CD4-positive, alpha-beta T cell treated with Interleukin-12 subunit alpha and Interleukin-12 subunit beta, for 1 hour (primary cell): ENCODE measurements around the gene RPRD1A.
"Not testable (repeated sequence)": the region's sequence is repeated elsewhere in the genome, so short reads cannot be mapped to it uniquely, and the experiment has no call there.

Experiments used
- DNase-seq: peaks from one replicate; pipeline ENCODE4 v3.0.0-alpha.2; 2020

The RPRD1A gene

GRCh38 chr18:36023336-36023735 is 44.0 kb downstream of the RPRD1A start:
- no peak for DNase-seq

GRCh38 chr18:36020174-36020711 is 47.1 kb downstream of the RPRD1A start:
- DNase-seq: no peak

- DNase-seq: no peak
Observed at GRCh38 chr18:36017232-36017631, 50.1 kb downstream of the RPRD1A start.

GRCh38 chr18:36015629-36016028 is 51.7 kb downstream of the RPRD1A start:
- DNase-seq: no peak

- no peak for DNase-seq
Observed at GRCh38 chr18:36012891-36013290, 54.5 kb downstream of the RPRD1A start.

- no peak for DNase-seq
Observed at GRCh38 chr18:36009214-36009613, 58.1 kb downstream of the RPRD1A start.

GRCh38 chr18:36006997-36007396 is 60.4 kb downstream of the RPRD1A start:
- no peak for DNase-seq

- no peak for DNase-seq
Observed at GRCh38 chr18:35999925-36000324, 67.4 kb downstream of the RPRD1A start.

GRCh38 chr18:35998967-35999366 is 68.4 kb downstream of the RPRD1A start:
- DNase-seq: no peak

GRCh38 chr18:35993013-35993412 is 74.3 kb downstream of the RPRD1A start:
- no peak for DNase-seq

- DNase-seq: no peak
Observed at GRCh38 chr18:35991696-35992095, 75.7 kb downstream of the RPRD1A start.

GRCh38 chr18:35983818-35984217 is 83.5 kb downstream of the RPRD1A start:
- no peak for DNase-seq

- no peak for DNase-seq
Observed at GRCh38 chr18:35983147-35983546, 84.2 kb downstream of the RPRD1A start.

- no peak for DNase-seq
Observed at GRCh38 chr18:35982409-35983114, 84.8 kb downstream of the RPRD1A start.

GRCh38 chr18:35979112-35979511 is 88.2 kb downstream of the RPRD1A start:
- no peak for DNase-seq

GRCh38 chr18:35974181-35974580 is 93.2 kb downstream of the RPRD1A start:
- DNase-seq: no peak

GRCh38 chr18:35973650-35974049 is 93.7 kb downstream of the RPRD1A start:
- no peak for DNase-seq

- peak; percentile 95 for DNase-seq
Observed at GRCh38 chr18:35972197-35973000, 95.0 kb downstream of the RPRD1A start, which contains the start of gene RMP24. RMP24 (plus strand) TSS chr18:35972679.

- DNase-seq: no peak
Observed at GRCh38 chr18:35971661-35972196, 95.6 kb downstream of the RPRD1A start.

GRCh38 chr18:35969676-35970075 is 97.7 kb downstream of the RPRD1A start:
- no peak for DNase-seq

GRCh38 chr18:35968278-35968880 is 99.0 kb downstream of the RPRD1A start:
- no peak for DNase-seq

GRCh38 chr18:35967866-35968265 is 99.5 kb downstream of the RPRD1A start:
- DNase-seq: not testable (repeated sequence)

- DNase-seq: no peak
Observed at GRCh38 chr18:35964319-35964718, 103.0 kb downstream of the RPRD1A start.
